ENCODE data around the gene SYNE1. TPM values are rescaled to one million over a fixed set of nuclear protein-coding genes. Genes with fewer than 3 reads are reported as not detected.
A peak's percentile ranks its signal among the peaks of the same experiment; 100 is the strongest.

SYNE1 gene
- total and polyA plus RNA-seq, 8 donors, result 12.8 to 279 (median 108) TPM

GRCh38 chr6:152573762-152574161 lies 63.4 kb downstream of the SYNE1 start:
- Histone ChIP-seq H3K27me3 (no peaks in the 10 kb centered on the region), H3K27ac (no peak overlapping the region), H3K9me3 (no peaks in the 10 kb centered on the region), H3K4me1 (peaks cover 6 to 48% (median 23%) of the 10 kb centered on the region in 4 donors), H3K4me3 (no peak overlapping the region), H3K36me3 (no peaks in the 10 kb centered on the region)
- no peak for DNase-seq
- TF ChIP-seq EP300 (IDR thresholded peaks at IDR 0.05) (no peak), POLR2AphosphoS5 (IDR thresholded peaks at IDR 0.05) (no peak), CTCF (IDR thresholded peaks at IDR 0.05) (no peak), POLR2A (IDR thresholded peaks at IDR 0.05) (no peak)
- intact Hi-C loops (cut with DNase I; ENCODE audit: low total_unique reads), result no loop called here
- 78 to 90% (median 85%) methylated on average over 2 of the region's 2 CpGs for WGBS, 5 donors

GRCh38 chr6:152572338-152573088 lies 64.6 kb downstream of the SYNE1 start:
- no peak for TF ChIP-seq POLR2A (IDR thresholded peaks at IDR 0.05)
- TF ChIP-seq EP300 (IDR thresholded peaks at IDR 0.05), result no peak
- no peak for TF ChIP-seq CTCF (IDR thresholded peaks at IDR 0.05)
- TF ChIP-seq POLR2AphosphoS5 (IDR thresholded peaks at IDR 0.05), result no peak
- H3K4me3 ChIP-seq, result no peak overlapping the region
- DNase-seq, result no peak
- intact Hi-C loops (cut with DNase I; ENCODE audit: low total_unique reads), result no loop called here
- no peaks in the 10 kb centered on the region for H3K9me3 ChIP-seq
- no peaks in the 10 kb centered on the region for H3K36me3 ChIP-seq
- WGBS, 5 donors, result 61 to 69% (median 67%) methylated on average over 7 of the region's 7 CpGs
- no peaks in the 10 kb centered on the region for H3K27me3 ChIP-seq
- H3K27ac ChIP-seq, result peak overlapping the region in 2 of 5 donors; percentile 19 to 40
- H3K4me1 ChIP-seq, result peaks cover 6 to 48% (median 23%) of the 10 kb centered on the region in 4 donors

GRCh38 chr6:152571943-152572337 lies 65.2 kb downstream of the SYNE1 start:
- intact Hi-C loops (cut with DNase I; ENCODE audit: low total_unique reads), result no loop called here
- no peaks in the 10 kb centered on the region for H3K36me3 ChIP-seq
- no peak for DNase-seq
- peaks cover 6 to 44% (median 21%) of the 10 kb centered on the region in 4 donors for H3K4me1 ChIP-seq
- TF ChIP-seq POLR2AphosphoS5 (IDR thresholded peaks at IDR 0.05) (no peak), CTCF (IDR thresholded peaks at IDR 0.05) (no peak), POLR2A (IDR thresholded peaks at IDR 0.05) (no peak), EP300 (IDR thresholded peaks at IDR 0.05) (no peak)
- H3K4me3 ChIP-seq, result no peak overlapping the region
- no peaks in the 10 kb centered on the region for H3K27me3 ChIP-seq
- 73 to 88% (median 84%) methylated on average over 2 of the region's 2 CpGs for WGBS, 5 donors
- peak overlapping the region in 1 of 5 donors; percentile 40 for H3K27ac ChIP-seq
- H3K9me3 ChIP-seq, result no peaks in the 10 kb centered on the region

- Histone ChIP-seq H3K36me3 (no peaks in the 10 kb centered on the region), H3K4me1 (peaks cover 5 to 42% (median 17%) of the 10 kb centered on the region in 4 donors), H3K4me3 (no peak overlapping the region), H3K27me3 (no peaks in the 10 kb centered on the region), H3K27ac (peak overlapping the region in 1 of 5 donors; percentile 18), H3K9me3 (no peaks in the 10 kb centered on the region)
- WGBS, 5 donors, result 37 to 58% (median 43%) methylated on average over 1 of the region's 1 CpG
- intact Hi-C loops (cut with DNase I; ENCODE audit: low total_unique reads), result no loop called here
- TF ChIP-seq POLR2AphosphoS5 (IDR thresholded peaks at IDR 0.05), result no peak
- TF ChIP-seq CTCF (IDR thresholded peaks at IDR 0.05), result no peak
- TF ChIP-seq POLR2A (IDR thresholded peaks at IDR 0.05), result no peak
- TF ChIP-seq EP300 (IDR thresholded peaks at IDR 0.05), result no peak
- DNase-seq, result no peak
Measured at GRCh38 chr6:152571089-152571488, 66.1 kb downstream of the SYNE1 start.
